ENCODE results near the gene ANXA2R. TPM values are rescaled to one million over a fixed set of nuclear protein-coding genes. Genes with fewer than 3 reads are reported as not detected.

ANXA2R gene
- total RNA-seq, 1 experiment from 2014 or later, result 6.2 TPM

- Histone ChIP-seq H3K4me1 (ENCODE audit: control insufficient read depth, insufficient read depth, low read length) (peaks cover 22% of the 10 kb centered on the region), H3K27ac (ENCODE audit: low read length) (peak overlapping the region; percentile 99), H3K36me3 (ENCODE audit: control insufficient read depth, insufficient read depth, low read length) (0 out of 2 replicates have a peak, but pooled peaks cover 2% of the 10 kb centered on the region), H3K4me3 (ENCODE audit: low read depth in 2 of 2, low read length in 2 of 2) (peak overlapping the region; percentile 58 to 76), H3K9me3 (ENCODE audit: control insufficient read depth, insufficient read depth, low read depth, low read length) (no peaks in the 10 kb centered on the region), H3K27me3 (ENCODE audit: control insufficient read depth, insufficient read depth, low read length) (no peaks in the 10 kb centered on the region)
- intact Hi-C loops (cut with micrococcal nuclease; ENCODE audit: unreplicated experiment), result no loop called here
- DNase-seq (ENCODE audit: low read depth, low spot score) (peak; percentile 46), ATAC-seq (no peak)
- ChIA-PET POLR2A (interaction anchor here (0.6 to 1.1 kb wide), 4 partner anchors 28 to 477 kb away, joined by 3 to 6 read pairs (median 5); no protein-coding TSS in a partner anchor), CTCF (interaction anchor here (0.5 to 2.1 kb wide), 3 partner anchors 17 to 125 kb away, joined by 3 to 5 read pairs (median 3); no protein-coding TSS in a partner anchor)
- TF ChIP-seq TCF7L2 (IDR thresholded peaks at IDR 0.05; ENCODE audit: low read depth, low read length) (peak; percentile 32; the same call in 1 of the 2 replicates), SIN3A (IDR thresholded peaks at IDR 0.05; ENCODE audit: borderline replicate concordance, insufficient read depth, low read depth, low read length) (no peak)
- no TSS peak for BruUV-seq (replicated peaks)
- in situ Hi-C loops (cut with HindIII; ENCODE audit: low pct_unique_long_range_greater_than_20kb, low sequenced_read_pairs), result no loop called here
These were observed 3.1 kb downstream of the ANXA2R start for GRCh38 chr5:43036856-43037635.

- no peak for TF ChIP-seq POLR2AphosphoS5 (IDR thresholded peaks at IDR 0.05; ENCODE audit: low read depth, low read length)
- TF ChIP-seq TCF7L2 (IDR thresholded peaks at IDR 0.05; ENCODE audit: low read depth, low read length), result no peak
- no peak for TF ChIP-seq REST (IDR thresholded peaks at IDR 0.05; ENCODE audit: insufficient read depth in 1 of 2, low read depth in 2 of 2, low read length in 1 of 2)
- TF ChIP-seq SIN3A (IDR thresholded peaks at IDR 0.05; ENCODE audit: borderline replicate concordance, insufficient read depth, low read depth, low read length), result no peak
- TF ChIP-seq CTCF (IDR thresholded peaks at IDR 0.05), result no peak
- Histone ChIP-seq H3K36me3 (ENCODE audit: control insufficient read depth, insufficient read depth, low read length) (0 out of 2 replicates have a peak, but pooled peaks cover 2% of the 10 kb centered on the region), H3K9me3 (ENCODE audit: control insufficient read depth, insufficient read depth, low read depth, low read length) (no peaks in the 10 kb centered on the region), H3K4me3 (ENCODE audit: low read depth in 2 of 2, low read length in 2 of 2) (peak overlapping the region; percentile 58 to 76), H3K27me3 (ENCODE audit: control insufficient read depth, insufficient read depth, low read length) (no peaks in the 10 kb centered on the region), H3K4me1 (ENCODE audit: control insufficient read depth, insufficient read depth, low read length) (peaks cover 22% of the 10 kb centered on the region), H3K27ac (ENCODE audit: low read length) (peak overlapping the region; percentile 99)
- ATAC-seq (no peak), DNase-seq (ENCODE audit: low read depth, low spot score) (peak; percentile 32)
- no TSS peak for BruUV-seq (replicated peaks)
- in situ Hi-C loops (cut with HindIII; ENCODE audit: low pct_unique_long_range_greater_than_20kb, low sequenced_read_pairs) (no loop called here), intact Hi-C loops (cut with micrococcal nuclease; ENCODE audit: unreplicated experiment) (no loop called here)
- POLR2A ChIA-PET, result interaction anchor here (0.6 to 1.1 kb wide), 4 partner anchors 27 to 706 kb away, joined by 4 to 6 read pairs (median 5); no protein-coding TSS in a partner anchor
- CTCF ChIA-PET, result interaction anchor here (0.7 kb wide), 1 partner anchor 16 kb away, joined by 3 read pairs; no protein-coding TSS in a partner anchor
These were observed 3.7 kb downstream of the ANXA2R start for GRCh38 chr5:43036409-43036808.

Data from Panc1 (cell line).